Liver (tissue), 3 donors: ENCODE measurements around the gene CASZ1.

Experiments
- FOXA1 ChIP-seq: IDR thresholded peaks from 2 replicates; pipeline ENCODE4 v1.6.1; 2016; ENCODE audit warnings: antibody characterized with exemption
- GABPA ChIP-seq, 2 donors: IDR thresholded peaks in 1 of 2; conservative IDR thresholded peaks in 1 of 2; 2 replicates each; pipeline ENCODE4 v1.6.1; 2016; ENCODE audit warnings: antibody characterized with exemption in 2 of 2, mild to moderate bottlenecking in 1 of 2, moderate library complexity in 1 of 2
- JUND ChIP-seq, 2 donors: IDR thresholded peaks; 2 replicates each; pipeline ENCODE4 v1.6.1; 2016; ENCODE audit warnings: antibody characterized with exemption in 2 of 2
- RAD21 ChIP-seq, 2 donors: IDR thresholded peaks; 2 replicates each; pipeline ENCODE4 v1.6.1; 2016; ENCODE audit warnings: antibody characterized with exemption in 2 of 2, mild to moderate bottlenecking in 2 of 2
- TAF1 ChIP-seq: conservative IDR thresholded peaks from 2 replicates; pipeline ENCODE4 v1.6.1; 2016; ENCODE audit warnings: antibody characterized with exemption, mild to moderate bottlenecking
- YY1 ChIP-seq: IDR thresholded peaks from 2 replicates; pipeline ENCODE4 v1.6.1; 2016; ENCODE audit warnings: antibody characterized with exemption, mild to moderate bottlenecking
- TF ChIP-seq, protein P1 (sequence below): IDR thresholded peaks from 2 replicates; pipeline ENCODE4 v1.6.1; 2016; ENCODE audit warnings: antibody characterized with exemption
- TF ChIP-seq, protein P2 (sequence below): IDR thresholded peaks from 2 replicates; pipeline ENCODE4 v1.6.1; 2016; ENCODE audit warnings: antibody characterized with exemption
- TF ChIP-seq, protein P3 (sequence below): fragments of 150-350 bp; IDR thresholded peaks from 2 replicates; pipeline ENCODE4 v1.5.1; 2017; ENCODE audit warnings: improper control_type of control experiment, low read depth, low read length; ENCODE audit not compliant: missing input control
- TF ChIP-seq, protein P4 (sequence below): IDR thresholded peaks from 2 replicates; pipeline ENCODE4 v1.6.1; 2016; ENCODE audit warnings: antibody characterized with exemption, mild to moderate bottlenecking
- donor health status: healthy.
- donor health status: healthy.

DNA sequence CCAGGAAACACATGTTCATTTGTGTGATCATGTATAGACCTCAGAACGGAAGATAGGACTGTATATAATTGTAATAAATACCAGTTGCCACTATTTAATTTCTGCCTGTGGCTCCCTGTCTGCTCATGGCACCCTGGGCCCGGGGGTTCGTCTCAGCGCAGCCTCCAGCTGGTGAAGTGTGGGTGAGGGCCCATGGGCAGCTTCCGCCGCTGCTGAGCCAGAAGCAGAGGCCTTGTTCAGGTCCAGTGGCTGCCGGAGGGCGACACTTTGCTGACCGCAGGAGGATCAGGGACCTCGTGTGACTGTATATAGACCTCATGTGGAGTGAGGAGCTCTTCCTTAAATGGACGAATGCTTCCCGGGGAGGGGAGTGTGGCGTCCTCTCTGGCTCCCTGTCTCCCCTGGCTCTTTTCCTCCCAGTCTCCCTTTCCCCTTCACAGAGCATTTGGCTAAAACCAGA is 165.8 kb downstream of the CASZ1 start:
- TF ChIP-seq, protein P1, sequence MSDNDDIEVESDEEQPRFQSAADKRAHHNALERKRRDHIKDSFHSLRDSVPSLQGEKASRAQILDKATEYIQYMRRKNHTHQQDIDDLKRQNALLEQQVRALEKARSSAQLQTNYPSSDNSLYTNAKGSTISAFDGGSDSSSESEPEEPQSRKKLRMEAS, result no peak
- TF ChIP-seq, protein P2, sequence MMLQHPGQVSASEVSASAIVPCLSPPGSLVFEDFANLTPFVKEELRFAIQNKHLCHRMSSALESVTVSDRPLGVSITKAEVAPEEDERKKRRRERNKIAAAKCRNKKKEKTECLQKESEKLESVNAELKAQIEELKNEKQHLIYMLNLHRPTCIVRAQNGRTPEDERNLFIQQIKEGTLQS, result no peak
- TF ChIP-seq, protein P3, sequence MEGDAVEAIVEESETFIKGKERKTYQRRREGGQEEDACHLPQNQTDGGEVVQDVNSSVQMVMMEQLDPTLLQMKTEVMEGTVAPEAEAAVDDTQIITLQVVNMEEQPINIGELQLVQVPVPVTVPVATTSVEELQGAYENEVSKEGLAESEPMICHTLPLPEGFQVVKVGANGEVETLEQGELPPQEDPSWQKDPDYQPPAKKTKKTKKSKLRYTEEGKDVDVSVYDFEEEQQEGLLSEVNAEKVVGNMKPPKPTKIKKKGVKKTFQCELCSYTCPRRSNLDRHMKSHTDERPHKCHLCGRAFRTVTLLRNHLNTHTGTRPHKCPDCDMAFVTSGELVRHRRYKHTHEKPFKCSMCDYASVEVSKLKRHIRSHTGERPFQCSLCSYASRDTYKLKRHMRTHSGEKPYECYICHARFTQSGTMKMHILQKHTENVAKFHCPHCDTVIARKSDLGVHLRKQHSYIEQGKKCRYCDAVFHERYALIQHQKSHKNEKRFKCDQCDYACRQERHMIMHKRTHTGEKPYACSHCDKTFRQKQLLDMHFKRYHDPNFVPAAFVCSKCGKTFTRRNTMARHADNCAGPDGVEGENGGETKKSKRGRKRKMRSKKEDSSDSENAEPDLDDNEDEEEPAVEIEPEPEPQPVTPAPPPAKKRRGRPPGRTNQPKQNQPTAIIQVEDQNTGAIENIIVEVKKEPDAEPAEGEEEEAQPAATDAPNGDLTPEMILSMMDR, result no peak
- TF ChIP-seq RAD21 (IDR thresholded peaks at IDR 0.05) (no peak), FOXA1 (no peak), TAF1 (no peak), JUND (IDR thresholded peaks at IDR 0.05) (no peak), YY1 (no peak), GABPA (IDR thresholded peaks at IDR 0.05 in 1 of 2, conservative IDR thresholded peaks at IDR 0.05 in 1 of 2) (no peak)
- TF ChIP-seq, protein P4, sequence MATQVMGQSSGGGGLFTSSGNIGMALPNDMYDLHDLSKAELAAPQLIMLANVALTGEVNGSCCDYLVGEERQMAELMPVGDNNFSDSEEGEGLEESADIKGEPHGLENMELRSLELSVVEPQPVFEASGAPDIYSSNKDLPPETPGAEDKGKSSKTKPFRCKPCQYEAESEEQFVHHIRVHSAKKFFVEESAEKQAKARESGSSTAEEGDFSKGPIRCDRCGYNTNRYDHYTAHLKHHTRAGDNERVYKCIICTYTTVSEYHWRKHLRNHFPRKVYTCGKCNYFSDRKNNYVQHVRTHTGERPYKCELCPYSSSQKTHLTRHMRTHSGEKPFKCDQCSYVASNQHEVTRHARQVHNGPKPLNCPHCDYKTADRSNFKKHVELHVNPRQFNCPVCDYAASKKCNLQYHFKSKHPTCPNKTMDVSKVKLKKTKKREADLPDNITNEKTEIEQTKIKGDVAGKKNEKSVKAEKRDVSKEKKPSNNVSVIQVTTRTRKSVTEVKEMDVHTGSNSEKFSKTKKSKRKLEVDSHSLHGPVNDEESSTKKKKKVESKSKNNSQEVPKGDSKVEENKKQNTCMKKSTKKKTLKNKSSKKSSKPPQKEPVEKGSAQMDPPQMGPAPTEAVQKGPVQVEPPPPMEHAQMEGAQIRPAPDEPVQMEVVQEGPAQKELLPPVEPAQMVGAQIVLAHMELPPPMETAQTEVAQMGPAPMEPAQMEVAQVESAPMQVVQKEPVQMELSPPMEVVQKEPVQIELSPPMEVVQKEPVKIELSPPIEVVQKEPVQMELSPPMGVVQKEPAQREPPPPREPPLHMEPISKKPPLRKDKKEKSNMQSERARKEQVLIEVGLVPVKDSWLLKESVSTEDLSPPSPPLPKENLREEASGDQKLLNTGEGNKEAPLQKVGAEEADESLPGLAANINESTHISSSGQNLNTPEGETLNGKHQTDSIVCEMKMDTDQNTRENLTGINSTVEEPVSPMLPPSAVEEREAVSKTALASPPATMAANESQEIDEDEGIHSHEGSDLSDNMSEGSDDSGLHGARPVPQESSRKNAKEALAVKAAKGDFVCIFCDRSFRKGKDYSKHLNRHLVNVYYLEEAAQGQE, result no peak
